ENCODE measurements around the gene SPAG16.

The SPAG16 gene

DNA sequence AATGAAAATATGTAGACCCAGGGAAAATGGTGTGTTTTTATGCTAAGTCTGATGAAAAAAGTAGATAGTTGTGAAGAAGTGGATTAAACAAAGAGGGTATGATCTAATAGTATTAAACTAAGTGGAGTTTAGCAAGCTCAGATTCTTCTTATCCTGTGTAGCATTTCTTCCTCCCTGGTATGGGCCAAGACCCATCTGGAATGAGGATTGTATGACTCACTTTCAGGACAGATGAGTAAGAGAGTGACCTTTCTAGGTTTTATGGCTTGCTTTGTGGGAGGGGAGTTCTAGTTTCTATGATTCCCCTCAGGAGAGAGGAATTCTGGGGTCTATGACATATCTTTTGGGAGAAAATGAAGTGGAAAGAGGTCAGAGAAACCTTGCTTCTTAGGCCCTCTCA, 550.1 kb downstream of the SPAG16 start:
- Histone ChIP-seq H3K27me3 (ENCODE audit: control insufficient read depth, insufficient read depth, low read length, poor library complexity, severe bottlenecking) (no peaks in the 10 kb centered on the region), H3K9me3 (ENCODE audit: control insufficient read depth, low read length) (no peaks in the 10 kb centered on the region), H3K27ac (ENCODE audit: insufficient read depth, low read depth, low read length, poor library complexity, severe bottlenecking) (no peak overlapping the region), H3K4me3 (ENCODE audit: insufficient read depth, low read depth, low read length) (no peak overlapping the region), H3K36me3 (ENCODE audit: control insufficient read depth, insufficient read depth, low read length) (no peaks in the 10 kb centered on the region), H3K4me1 (ENCODE audit: control insufficient read depth, insufficient read depth, low read length) (no peaks in the 10 kb centered on the region)

GRCh38 chr2:213834746-213835145, 550.5 kb downstream of the SPAG16 start:
- 100% methylated on average over 1 of the region's 1 CpG for WGBS, 2 experiments
- Histone ChIP-seq H3K36me3 (ENCODE audit: control insufficient read depth, insufficient read depth, low read length) (no peaks in the 10 kb centered on the region), H3K4me3 (ENCODE audit: insufficient read depth, low read depth, low read length) (no peak overlapping the region), H3K27ac (ENCODE audit: insufficient read depth, low read depth, low read length, poor library complexity, severe bottlenecking) (no peak overlapping the region), H3K9me3 (ENCODE audit: control insufficient read depth, low read length) (no peaks in the 10 kb centered on the region), H3K27me3 (ENCODE audit: control insufficient read depth, insufficient read depth, low read length, poor library complexity, severe bottlenecking) (no peaks in the 10 kb centered on the region), H3K4me1 (ENCODE audit: control insufficient read depth, insufficient read depth, low read length) (no peaks in the 10 kb centered on the region)

GRCh38 chr2:213846856-213847255, 562.6 kb downstream of the SPAG16 start:
- Histone ChIP-seq H3K36me3 (ENCODE audit: control insufficient read depth, insufficient read depth, low read length) (no peaks in the 10 kb centered on the region), H3K27me3 (ENCODE audit: control insufficient read depth, insufficient read depth, low read length, poor library complexity, severe bottlenecking) (no peaks in the 10 kb centered on the region), H3K27ac (ENCODE audit: insufficient read depth, low read depth, low read length, poor library complexity, severe bottlenecking) (no peak overlapping the region), H3K4me1 (ENCODE audit: control insufficient read depth, insufficient read depth, low read length) (no peaks in the 10 kb centered on the region), H3K9me3 (ENCODE audit: control insufficient read depth, low read length) (no peaks in the 10 kb centered on the region), H3K4me3 (ENCODE audit: insufficient read depth, low read depth, low read length) (no peak overlapping the region)
- 89 to 100% methylated on average over 1 of the region's 1 CpG for WGBS, 2 experiments

- no peaks in the 10 kb centered on the region for H3K27me3 ChIP-seq (ENCODE audit: control insufficient read depth, insufficient read depth, low read length, poor library complexity, severe bottlenecking)
- 87 to 93% methylated on average over 3 of the region's 3 CpGs for WGBS, 2 experiments
Measured at GRCh38 chr2:213847316-213847715, 563.1 kb downstream of the SPAG16 start.

DNA sequence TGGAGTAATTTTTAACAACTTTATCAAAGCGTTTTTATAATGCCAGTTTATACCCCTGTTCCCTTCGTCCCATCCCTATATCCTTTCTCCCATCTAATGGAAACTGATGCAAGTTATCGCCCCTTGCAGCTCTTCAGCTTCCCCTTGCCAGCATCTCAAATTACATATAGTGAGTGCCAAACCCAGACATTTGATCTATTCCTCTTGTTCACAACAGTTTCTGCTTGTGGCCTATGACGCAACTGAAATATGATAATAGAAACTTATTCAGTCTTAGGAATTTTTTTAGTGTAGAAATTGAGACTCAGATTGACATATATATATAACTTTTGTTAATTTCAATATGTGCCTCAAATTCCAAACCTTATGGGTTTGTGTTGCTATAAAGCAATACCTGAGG, 564.4 kb downstream of the SPAG16 start:
- no peaks in the 10 kb centered on the region for H3K4me1 ChIP-seq (ENCODE audit: control insufficient read depth, insufficient read depth, low read length)
- H3K4me3 ChIP-seq (ENCODE audit: insufficient read depth, low read depth, low read length): no peak overlapping the region
- no peaks in the 10 kb centered on the region for H3K36me3 ChIP-seq (ENCODE audit: control insufficient read depth, insufficient read depth, low read length)
- H3K27ac ChIP-seq (ENCODE audit: insufficient read depth, low read depth, low read length, poor library complexity, severe bottlenecking): no peak overlapping the region
- H3K27me3 ChIP-seq (ENCODE audit: control insufficient read depth, insufficient read depth, low read length, poor library complexity, severe bottlenecking): no peaks in the 10 kb centered on the region
- WGBS, 2 experiments: 58 to 59% methylated on average over 3 of the region's 4 CpGs
- H3K9me3 ChIP-seq (ENCODE audit: control insufficient read depth, low read length): no peaks in the 10 kb centered on the region

More at GRCh38 chr2:213847316-213847715, 563.1 kb downstream of the SPAG16 start:
- Histone ChIP-seq H3K36me3 (ENCODE audit: control insufficient read depth, insufficient read depth, low read length) (no peaks in the 10 kb centered on the region), H3K27ac (ENCODE audit: insufficient read depth, low read depth, low read length, poor library complexity, severe bottlenecking) (no peak overlapping the region), H3K4me3 (ENCODE audit: insufficient read depth, low read depth, low read length) (no peak overlapping the region), H3K9me3 (ENCODE audit: control insufficient read depth, low read length) (no peaks in the 10 kb centered on the region), H3K4me1 (ENCODE audit: control insufficient read depth, insufficient read depth, low read length) (no peaks in the 10 kb centered on the region)

GRCh38 chr2:213861638-213862037, 577.4 kb downstream of the SPAG16 start:
- Histone ChIP-seq H3K4me3 (ENCODE audit: insufficient read depth, low read depth, low read length) (no peak overlapping the region), H3K27me3 (ENCODE audit: control insufficient read depth, insufficient read depth, low read length, poor library complexity, severe bottlenecking) (no peaks in the 10 kb centered on the region), H3K9me3 (ENCODE audit: control insufficient read depth, low read length) (no peaks in the 10 kb centered on the region), H3K4me1 (ENCODE audit: control insufficient read depth, insufficient read depth, low read length) (no peaks in the 10 kb centered on the region), H3K27ac (ENCODE audit: insufficient read depth, low read depth, low read length, poor library complexity, severe bottlenecking) (no peak overlapping the region), H3K36me3 (ENCODE audit: control insufficient read depth, insufficient read depth, low read length) (no peaks in the 10 kb centered on the region)

GRCh38 chr2:213862407-213863076, 578.3 kb downstream of the SPAG16 start:
- no peaks in the 10 kb centered on the region for H3K27me3 ChIP-seq (ENCODE audit: control insufficient read depth, insufficient read depth, low read length, poor library complexity, severe bottlenecking)
- H3K9me3 ChIP-seq (ENCODE audit: control insufficient read depth, low read length): no peaks in the 10 kb centered on the region
- H3K27ac ChIP-seq (ENCODE audit: insufficient read depth, low read depth, low read length, poor library complexity, severe bottlenecking): peak overlapping the region; percentile 47
- WGBS, 2 experiments: 87 to 88% methylated on average over 7 of the region's 7 CpGs
- no peaks in the 10 kb centered on the region for H3K36me3 ChIP-seq (ENCODE audit: control insufficient read depth, insufficient read depth, low read length)
- H3K4me3 ChIP-seq (ENCODE audit: insufficient read depth, low read depth, low read length): no peak overlapping the region
- H3K4me1 ChIP-seq (ENCODE audit: control insufficient read depth, insufficient read depth, low read length): no peaks in the 10 kb centered on the region

- Histone ChIP-seq H3K4me3 (ENCODE audit: insufficient read depth, low read depth, low read length) (no peak overlapping the region), H3K4me1 (ENCODE audit: control insufficient read depth, insufficient read depth, low read length) (no peaks in the 10 kb centered on the region), H3K27me3 (ENCODE audit: control insufficient read depth, insufficient read depth, low read length, poor library complexity, severe bottlenecking) (no peaks in the 10 kb centered on the region), H3K27ac (ENCODE audit: insufficient read depth, low read depth, low read length, poor library complexity, severe bottlenecking) (no peak overlapping the region), H3K9me3 (ENCODE audit: control insufficient read depth, low read length) (no peaks in the 10 kb centered on the region), H3K36me3 (ENCODE audit: control insufficient read depth, insufficient read depth, low read length) (no peaks in the 10 kb centered on the region)
- WGBS, 2 experiments: 86 to 91% methylated on average over 2 to 3 of the region's 3 CpGs
Measured at GRCh38 chr2:213863541-213863940, 579.3 kb downstream of the SPAG16 start.

GRCh38 chr2:213868526-213868925, 584.3 kb downstream of the SPAG16 start:
- Histone ChIP-seq H3K27me3 (ENCODE audit: control insufficient read depth, insufficient read depth, low read length, poor library complexity, severe bottlenecking) (no peaks in the 10 kb centered on the region), H3K27ac (ENCODE audit: insufficient read depth, low read depth, low read length, poor library complexity, severe bottlenecking) (no peak overlapping the region), H3K36me3 (ENCODE audit: control insufficient read depth, insufficient read depth, low read length) (no peaks in the 10 kb centered on the region), H3K4me3 (ENCODE audit: insufficient read depth, low read depth, low read length) (no peak overlapping the region), H3K4me1 (ENCODE audit: control insufficient read depth, insufficient read depth, low read length) (no peaks in the 10 kb centered on the region), H3K9me3 (ENCODE audit: control insufficient read depth, low read length) (no peaks in the 10 kb centered on the region)
- no CpG with 5 or more reads among the region's 1 CpG for WGBS, 2 experiments

DNA sequence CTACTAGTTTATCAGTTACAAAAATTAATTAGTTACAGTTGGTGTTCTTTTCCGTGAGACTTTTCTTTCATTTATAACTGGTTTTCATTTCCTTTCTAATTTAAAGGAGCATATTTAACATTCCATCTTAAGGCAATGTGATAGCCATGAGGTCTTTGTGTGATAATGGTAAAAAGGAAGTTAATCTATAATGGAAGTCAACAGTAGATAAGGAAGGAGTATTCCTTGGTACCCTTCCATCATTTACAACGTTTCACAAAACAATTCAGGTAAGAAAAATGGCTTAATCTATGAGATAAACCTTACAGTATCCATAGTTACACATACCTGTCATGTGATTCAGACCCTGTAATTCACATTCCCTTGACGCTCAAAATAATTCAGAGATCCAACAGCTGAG, 601.2 kb downstream of the SPAG16 start:
- no peaks in the 10 kb centered on the region for H3K4me1 ChIP-seq (ENCODE audit: control insufficient read depth, insufficient read depth, low read length)
- H3K9me3 ChIP-seq (ENCODE audit: control insufficient read depth, low read length): no peaks in the 10 kb centered on the region
- H3K27ac ChIP-seq (ENCODE audit: insufficient read depth, low read depth, low read length, poor library complexity, severe bottlenecking): no peak overlapping the region
- 79 to 94% methylated on average over 2 of the region's 3 CpGs for WGBS, 2 experiments
- no peak overlapping the region for H3K4me3 ChIP-seq (ENCODE audit: insufficient read depth, low read depth, low read length)
- H3K36me3 ChIP-seq (ENCODE audit: control insufficient read depth, insufficient read depth, low read length): no peaks in the 10 kb centered on the region
- H3K27me3 ChIP-seq (ENCODE audit: control insufficient read depth, insufficient read depth, low read length, poor library complexity, severe bottlenecking): no peaks in the 10 kb centered on the region

DNA sequence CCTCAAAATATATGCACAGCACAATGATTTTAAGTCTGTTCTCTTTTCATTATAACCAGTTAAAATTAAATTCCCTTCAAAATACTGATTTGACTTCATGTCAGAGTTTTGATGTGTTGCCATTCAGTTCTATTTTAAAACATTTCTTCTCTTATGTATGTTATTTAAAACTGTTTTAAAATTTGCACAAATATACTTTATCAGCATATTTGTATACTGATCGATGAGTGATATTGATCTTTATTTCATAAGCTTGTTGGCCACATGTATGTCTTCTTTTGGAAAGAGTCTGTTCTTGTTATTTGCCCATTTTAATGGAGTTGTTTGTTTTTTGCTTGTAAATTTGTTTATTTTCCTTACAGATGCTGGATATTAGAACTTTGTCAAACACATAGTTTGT, 630.2 kb downstream of the SPAG16 start:
- WGBS, 2 experiments: 0% methylated on average over 1 of the region's 1 CpG

More for the DNA sequence above, 630.2 kb downstream of the SPAG16 start:
- no peak overlapping the region for H3K4me3 ChIP-seq (ENCODE audit: insufficient read depth, low read depth, low read length)
- H3K9me3 ChIP-seq (ENCODE audit: control insufficient read depth, low read length): no peaks in the 10 kb centered on the region
- H3K36me3 ChIP-seq (ENCODE audit: control insufficient read depth, insufficient read depth, low read length): no peaks in the 10 kb centered on the region
- H3K27ac ChIP-seq (ENCODE audit: insufficient read depth, low read depth, low read length, poor library complexity, severe bottlenecking): no peak overlapping the region
- H3K27me3 ChIP-seq (ENCODE audit: control insufficient read depth, insufficient read depth, low read length, poor library complexity, severe bottlenecking): no peaks in the 10 kb centered on the region
- no peaks in the 10 kb centered on the region for H3K4me1 ChIP-seq (ENCODE audit: control insufficient read depth, insufficient read depth, low read length)
